ENCODE data around the gene C12orf50. TPM values are rescaled to one million over a fixed set of nuclear protein-coding genes. Genes with fewer than 3 reads are reported as not detected.
A peak's percentile ranks its signal among the peaks of the same experiment; 100 is the strongest.
"Not testable (repeated sequence)": the region's sequence is repeated elsewhere in the genome, so short reads cannot be mapped to it uniquely, and the experiment has no call there.

Gene C12orf50
- total and polyA plus RNA-seq, 2 experiments from 2014 or later, result not detected

DNA sequence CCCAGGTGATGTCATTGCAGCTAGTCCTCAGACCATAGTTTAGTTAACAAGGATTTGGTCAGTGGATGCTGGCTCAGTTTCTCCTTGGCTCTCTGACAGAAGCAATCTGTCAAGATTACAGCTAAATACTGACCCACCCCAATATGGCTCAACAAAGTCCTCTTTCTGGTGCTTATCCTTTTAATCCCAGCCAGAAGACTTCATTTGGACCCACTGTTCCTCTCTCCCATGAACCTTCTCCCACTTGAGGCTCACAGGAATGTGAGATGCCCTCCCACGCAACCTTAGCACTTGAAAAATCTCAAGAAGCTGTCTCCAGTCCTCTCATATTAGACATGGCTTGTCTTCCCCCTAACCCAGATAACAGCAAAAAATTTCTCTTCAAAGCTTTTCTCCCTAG, 47.7 kb downstream of the C12orf50 start:
- no peaks in the 10 kb centered on the region for H3K27me3 ChIP-seq
- H4K20me1 ChIP-seq (ENCODE audit: insufficient read depth, poor library complexity, severe bottlenecking), result no peaks in the 10 kb centered on the region
- no peak overlapping the region for H2AFZ ChIP-seq
- no peaks in the 10 kb centered on the region for H3K79me2 ChIP-seq
- H3K4me2 ChIP-seq, result no peak overlapping the region
- H3K4me1 ChIP-seq (ENCODE audit: insufficient read depth), result no peaks in the 10 kb centered on the region
- no peak for TF ChIP-seq EZH2phosphoT487 (IDR thresholded peaks at IDR 0.05; ENCODE audit: low read depth, severe bottlenecking, unreplicated experiment)
- TF ChIP-seq EZH2 (IDR thresholded peaks at IDR 0.05; ENCODE audit: borderline replicate concordance), result no peak
- TF ChIP-seq CTCF (IDR thresholded peaks at IDR 0.05; ENCODE audit: poor library complexity), result no peak
- H3K9me3 ChIP-seq (ENCODE audit: low read depth), result no peaks in the 10 kb centered on the region
- no peaks in the 10 kb centered on the region for H3K9me2 ChIP-seq (replicated peaks; ENCODE audit: insufficient read depth)
- WGBS (ENCODE audit: low lambda C conversion rate, missing lambda C conversion rate), result 88% methylated on average over 1 of the region's 1 CpG
- no peaks in the 10 kb centered on the region for H3K36me3 ChIP-seq (replicated peaks; ENCODE audit: insufficient read depth, low read depth)
- DNase-seq (ENCODE audit: low spot score), result no peak
- H3K27ac ChIP-seq, result no peak overlapping the region
- no peak overlapping the region for H3K4me3 ChIP-seq

DNA sequence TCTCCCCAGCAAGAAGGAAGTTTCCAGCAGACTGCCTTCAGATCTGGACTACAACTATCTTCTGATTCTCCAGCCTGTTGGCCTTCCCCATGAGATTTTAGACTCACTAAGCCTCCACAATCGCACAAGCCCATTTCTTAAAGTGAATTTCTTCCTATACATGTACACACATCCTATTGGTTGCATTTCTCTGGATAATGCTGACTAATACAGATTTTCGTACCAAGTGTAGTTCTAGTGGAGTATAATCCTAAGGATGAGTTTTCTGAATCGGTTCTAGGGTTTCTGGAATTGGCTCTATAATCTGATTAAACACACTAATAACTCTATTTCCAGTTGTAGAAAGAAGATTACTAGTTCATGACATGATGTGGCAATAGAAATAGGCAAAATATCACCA, 53.3 kb downstream of the C12orf50 start:
- H3K36me3 ChIP-seq (replicated peaks; ENCODE audit: insufficient read depth, low read depth), result no peaks in the 10 kb centered on the region
- H3K4me3 ChIP-seq, result no peak overlapping the region
- H3K27me3 ChIP-seq, result no peaks in the 10 kb centered on the region
- TF ChIP-seq CTCF (IDR thresholded peaks at IDR 0.05; ENCODE audit: poor library complexity), result no peak
- no peak for TF ChIP-seq EZH2phosphoT487 (IDR thresholded peaks at IDR 0.05; ENCODE audit: low read depth, severe bottlenecking, unreplicated experiment)
- TF ChIP-seq EZH2 (IDR thresholded peaks at IDR 0.05; ENCODE audit: borderline replicate concordance), result no peak
- no peaks in the 10 kb centered on the region for H3K9me2 ChIP-seq (replicated peaks; ENCODE audit: insufficient read depth)
- DNase-seq (ENCODE audit: low spot score), result no peak
- no peak overlapping the region for H2AFZ ChIP-seq
- no peaks in the 10 kb centered on the region for H3K9me3 ChIP-seq (ENCODE audit: low read depth)
- no peak overlapping the region for H3K4me2 ChIP-seq
- H3K27ac ChIP-seq, result no peak overlapping the region
- WGBS (ENCODE audit: low lambda C conversion rate, missing lambda C conversion rate), result 93% methylated on average over 3 of the region's 3 CpGs
- H3K79me2 ChIP-seq, result no peaks in the 10 kb centered on the region
- H4K20me1 ChIP-seq (ENCODE audit: insufficient read depth, poor library complexity, severe bottlenecking), result no peaks in the 10 kb centered on the region
- H3K4me1 ChIP-seq (ENCODE audit: insufficient read depth), result no peaks in the 10 kb centered on the region

GRCh38 chr12:87967871-87968270, 61.3 kb downstream of the C12orf50 start:
- no peak overlapping the region for H3K27ac ChIP-seq
- TF ChIP-seq CTCF (IDR thresholded peaks at IDR 0.05; ENCODE audit: poor library complexity) (no peak), EZH2phosphoT487 (IDR thresholded peaks at IDR 0.05; ENCODE audit: low read depth, severe bottlenecking, unreplicated experiment) (no peak), EZH2 (IDR thresholded peaks at IDR 0.05; ENCODE audit: borderline replicate concordance) (no peak)
- no peaks in the 10 kb centered on the region for H3K4me1 ChIP-seq (ENCODE audit: insufficient read depth)
- no peaks in the 10 kb centered on the region for H3K36me3 ChIP-seq (replicated peaks; ENCODE audit: insufficient read depth, low read depth)
- no peaks in the 10 kb centered on the region for H3K9me3 ChIP-seq (ENCODE audit: low read depth)
- peak; percentile 14 for DNase-seq (ENCODE audit: low spot score)
- no peaks in the 10 kb centered on the region for H3K27me3 ChIP-seq
- H3K9me2 ChIP-seq (replicated peaks; ENCODE audit: insufficient read depth), result no peaks in the 10 kb centered on the region
- no peaks in the 10 kb centered on the region for H3K79me2 ChIP-seq
- no peak overlapping the region for H2AFZ ChIP-seq
- no peak overlapping the region for H3K4me3 ChIP-seq
- H3K4me2 ChIP-seq, result no peak overlapping the region
- no peaks in the 10 kb centered on the region for H4K20me1 ChIP-seq (ENCODE audit: insufficient read depth, poor library complexity, severe bottlenecking)

DNA sequence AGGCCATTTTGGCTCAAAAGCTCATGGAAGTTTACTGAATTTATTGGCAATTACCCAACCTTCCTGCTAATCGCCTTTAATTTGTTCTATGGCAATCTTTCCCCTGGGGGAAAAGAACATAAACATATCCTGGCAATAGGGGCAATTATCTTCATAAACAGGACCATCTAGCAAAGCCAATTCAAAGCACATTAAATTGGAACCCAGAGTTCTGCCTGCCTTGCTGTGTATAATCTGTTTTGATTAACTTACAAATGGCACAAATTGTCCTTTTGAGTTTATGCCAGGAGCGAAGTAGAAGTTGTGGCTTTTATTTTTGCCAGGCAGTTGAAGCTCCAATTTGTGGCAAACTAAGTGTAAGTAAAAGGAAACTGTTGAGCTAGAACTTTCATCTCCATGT, 68.6 kb downstream of the C12orf50 start:
- no peak overlapping the region for H3K27ac ChIP-seq
- 54% methylated on average over 2 of the region's 2 CpGs for WGBS (ENCODE audit: low lambda C conversion rate, missing lambda C conversion rate)
- TF ChIP-seq EZH2phosphoT487 (IDR thresholded peaks at IDR 0.05; ENCODE audit: low read depth, severe bottlenecking, unreplicated experiment) (peak; percentile 69), CTCF (IDR thresholded peaks at IDR 0.05; ENCODE audit: poor library complexity) (no peak), EZH2 (IDR thresholded peaks at IDR 0.05; ENCODE audit: borderline replicate concordance) (no peak)
- no peaks in the 10 kb centered on the region for H3K79me2 ChIP-seq
- no peak overlapping the region for H3K4me3 ChIP-seq
- DNase-seq (ENCODE audit: low spot score), result no peak
- H3K4me2 ChIP-seq, result no peak overlapping the region
- no peak overlapping the region for H2AFZ ChIP-seq
- H3K9me3 ChIP-seq (ENCODE audit: low read depth), result no peaks in the 10 kb centered on the region
- H3K9me2 ChIP-seq (replicated peaks; ENCODE audit: insufficient read depth), result no peaks in the 10 kb centered on the region
- no peaks in the 10 kb centered on the region for H4K20me1 ChIP-seq (ENCODE audit: insufficient read depth, poor library complexity, severe bottlenecking)
- H3K36me3 ChIP-seq (replicated peaks; ENCODE audit: insufficient read depth, low read depth), result no peaks in the 10 kb centered on the region
- no peaks in the 10 kb centered on the region for H3K27me3 ChIP-seq
- H3K4me1 ChIP-seq (ENCODE audit: insufficient read depth), result no peaks in the 10 kb centered on the region

GRCh38 chr12:87954028-87954427, 75.2 kb downstream of the C12orf50 start:
- 93% methylated on average over 7 of the region's 7 CpGs for WGBS (ENCODE audit: low lambda C conversion rate, missing lambda C conversion rate)
- H3K4me1 ChIP-seq (ENCODE audit: insufficient read depth); DNase-seq (ENCODE audit: low spot score): not testable (repeated sequence)

More at GRCh38 chr12:87954028-87954427, 75.2 kb downstream of the C12orf50 start:
- H3K4me3 ChIP-seq; H3K9me2 ChIP-seq (replicated peaks; ENCODE audit: insufficient read depth); H4K20me1 ChIP-seq (ENCODE audit: insufficient read depth, poor library complexity, severe bottlenecking); H3K27me3 ChIP-seq; H3K4me2 ChIP-seq; H2AFZ ChIP-seq; H3K27ac ChIP-seq; H3K36me3 ChIP-seq (replicated peaks; ENCODE audit: insufficient read depth, low read depth); H3K79me2 ChIP-seq; H3K9me3 ChIP-seq (ENCODE audit: low read depth): not testable (repeated sequence)
